HG02885 (cell line): Measurements from ENCODE around the gene NEURL1.
"Not testable (repeated sequence)": the region's sequence is repeated elsewhere in the genome, so short reads cannot be mapped to it uniquely, and the experiment has no call there.

Source experiments
- ATAC-seq: cut with Tn5 transposase; IDR thresholded peaks from one replicate; pipeline ENCODE4 v1.9.1; 2021; ENCODE audit warnings: mild to moderate bottlenecking; ENCODE audit not compliant: unreplicated experiment, poor library complexity

NEURL1 gene

DNA sequence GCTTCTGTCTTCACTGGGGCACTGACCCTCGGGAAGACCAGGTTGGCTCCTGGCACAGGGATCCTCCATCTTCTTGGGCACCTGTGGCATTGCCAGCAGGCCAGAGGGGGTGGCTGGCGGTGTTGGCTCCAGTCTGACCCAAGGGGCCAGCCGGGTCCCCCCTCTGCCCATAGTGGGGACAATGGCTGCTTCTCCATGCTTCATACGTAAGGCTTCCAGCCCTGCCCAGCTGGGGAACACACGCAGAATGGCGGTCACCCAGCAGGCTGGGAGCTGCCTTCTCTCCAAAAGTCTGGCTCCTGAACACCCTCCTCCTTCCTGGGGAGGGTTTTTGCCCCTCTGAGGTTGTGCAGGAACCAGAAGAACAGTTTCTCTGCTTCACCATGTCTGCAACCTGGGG is 106.8 kb downstream of the NEURL1 start:
- no peak for ATAC-seq

DNA sequence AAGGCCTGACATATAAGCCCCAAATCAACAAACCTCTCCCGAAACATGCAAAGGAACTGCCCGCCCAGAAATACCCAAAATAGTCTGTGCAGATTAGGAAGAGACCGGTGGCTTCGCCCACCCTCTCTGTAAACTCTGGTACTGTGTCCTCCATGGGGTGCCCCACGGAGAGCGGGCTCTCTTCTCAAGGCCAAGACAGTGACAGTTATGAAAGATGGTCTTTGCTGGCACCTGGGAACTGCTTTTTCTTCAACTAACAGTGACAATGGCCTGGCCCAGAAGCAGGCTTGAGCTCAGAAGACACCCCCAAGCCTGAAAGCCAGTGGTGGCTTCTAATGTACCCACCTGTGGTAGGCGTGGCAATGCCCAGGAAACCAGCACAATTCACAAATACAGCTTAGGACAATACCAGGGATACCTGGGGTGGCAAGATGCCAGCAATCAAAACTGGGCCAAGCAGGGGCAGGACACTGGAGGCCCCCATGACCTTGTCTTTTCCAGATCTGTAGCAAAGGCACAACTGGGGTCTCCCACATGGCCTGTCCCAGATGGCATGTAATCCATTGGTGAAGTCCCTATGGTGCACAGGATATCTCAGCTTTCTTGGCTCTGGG is 107.6 kb downstream of the NEURL1 start:
- no peak for ATAC-seq

DNA sequence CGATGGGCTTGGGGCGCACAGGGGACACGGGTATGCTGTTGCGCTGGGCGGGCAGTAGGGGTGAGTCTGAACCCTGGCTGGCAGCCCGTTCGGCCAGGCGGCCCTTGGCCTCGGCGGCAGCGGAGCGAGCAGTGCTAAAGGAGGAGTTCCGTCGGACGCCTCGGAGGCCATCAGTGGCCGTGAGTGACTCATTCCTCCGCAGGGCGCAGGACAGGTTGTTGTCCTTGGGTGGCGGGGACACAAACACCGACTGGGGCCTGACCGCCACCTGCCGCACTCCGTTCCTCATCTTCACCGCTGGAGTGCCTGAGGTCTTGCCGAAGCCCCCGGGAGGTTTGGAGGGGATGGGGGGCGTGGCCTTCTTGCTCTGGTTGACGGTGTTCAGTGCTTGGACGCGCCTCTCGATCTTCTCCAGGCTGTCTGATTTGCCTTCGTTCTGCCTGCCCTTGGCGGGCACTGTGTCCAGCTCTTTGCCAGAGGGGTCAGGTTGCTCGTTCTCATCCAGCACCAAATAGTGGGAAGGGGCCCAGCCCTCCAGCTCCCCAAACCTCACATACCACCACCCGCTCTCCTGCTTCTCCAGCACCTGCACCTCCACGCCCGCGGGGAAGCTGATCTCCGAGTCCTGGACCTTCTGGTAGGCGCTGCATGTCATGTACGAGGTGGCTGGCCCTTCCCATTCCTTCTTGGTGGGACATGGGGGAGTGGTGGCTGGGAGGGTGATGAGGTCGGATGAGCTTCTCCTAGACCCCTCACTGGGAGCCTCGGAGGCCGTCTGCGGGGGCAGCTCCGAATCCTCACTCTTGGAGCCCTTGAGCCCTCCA is 108.7 kb downstream of the NEURL1 start:
- ATAC-seq, result no peak

DNA sequence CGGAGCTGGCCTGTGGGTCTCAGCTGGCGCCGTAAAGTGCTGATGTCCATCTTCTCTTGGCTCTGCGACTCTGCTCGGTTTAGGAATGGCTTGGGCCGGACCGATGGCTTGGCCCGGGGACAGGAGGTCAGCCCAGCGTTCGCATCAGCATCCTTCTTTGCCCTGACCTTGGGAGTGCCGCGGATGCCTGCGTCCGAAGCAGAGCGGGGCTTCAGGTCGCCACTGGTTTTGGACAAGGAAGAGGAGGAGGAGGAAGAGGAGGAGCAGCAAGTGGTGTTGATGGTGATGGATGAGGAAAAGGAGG is 109.3 kb downstream of the NEURL1 start:
- ATAC-seq, result no peak

DNA sequence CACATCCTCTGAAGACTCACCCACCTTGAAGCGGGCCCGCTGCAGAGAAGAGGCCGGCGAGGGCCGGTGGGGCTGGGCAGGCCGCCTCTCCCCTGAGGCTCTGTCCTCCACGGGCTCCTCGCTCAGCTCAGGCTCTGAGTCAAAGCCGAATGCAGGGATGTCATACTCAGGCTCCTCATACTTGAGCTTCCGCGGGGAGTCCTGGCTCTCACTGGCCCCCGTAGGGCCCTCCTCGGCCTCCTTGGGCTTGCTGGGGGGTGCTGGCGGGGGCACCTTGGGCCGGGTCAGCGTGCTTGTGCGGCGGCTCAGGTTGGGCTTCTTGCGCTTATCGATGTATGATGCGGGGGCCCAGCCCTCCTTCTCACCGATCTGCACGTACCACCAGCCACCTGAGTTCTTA is 109.9 kb downstream of the NEURL1 start:
- ATAC-seq, result no peak

DNA sequence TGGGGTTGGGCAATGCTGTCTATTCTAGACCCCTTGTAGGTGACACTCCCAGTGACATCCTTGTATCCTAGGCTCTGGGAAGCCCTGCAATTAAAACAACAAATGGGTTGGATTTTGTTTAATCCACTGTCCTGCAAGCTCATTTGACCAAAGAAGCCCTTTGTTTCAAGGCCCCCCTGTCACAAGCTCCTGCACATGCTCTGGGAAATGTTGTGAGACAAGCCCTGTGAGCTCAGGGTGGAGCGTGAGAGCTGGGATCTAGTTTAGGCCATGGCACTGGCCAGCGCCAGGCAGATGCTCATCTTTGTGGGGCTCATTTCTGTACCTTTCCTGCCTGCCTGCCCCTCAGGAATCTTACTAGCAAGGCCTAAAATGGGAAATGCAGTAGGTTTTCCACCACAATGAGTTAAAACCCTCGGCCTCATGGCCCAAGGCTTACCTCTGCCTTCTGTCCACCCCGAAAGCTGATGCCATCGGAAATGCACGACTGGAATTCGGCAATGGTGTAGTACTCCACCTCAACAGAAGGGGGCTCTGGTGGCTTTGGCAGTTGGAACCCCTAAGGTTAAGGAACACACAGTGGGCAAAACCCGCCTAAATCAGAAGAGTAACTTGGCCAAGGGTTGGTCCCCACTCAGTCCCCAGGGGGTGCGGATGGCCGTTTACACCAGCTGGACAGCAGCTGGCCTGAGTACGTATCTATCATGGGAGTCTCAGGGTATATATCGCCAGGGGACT is 112.0 kb downstream of the NEURL1 start:
- ATAC-seq, result no peak

DNA sequence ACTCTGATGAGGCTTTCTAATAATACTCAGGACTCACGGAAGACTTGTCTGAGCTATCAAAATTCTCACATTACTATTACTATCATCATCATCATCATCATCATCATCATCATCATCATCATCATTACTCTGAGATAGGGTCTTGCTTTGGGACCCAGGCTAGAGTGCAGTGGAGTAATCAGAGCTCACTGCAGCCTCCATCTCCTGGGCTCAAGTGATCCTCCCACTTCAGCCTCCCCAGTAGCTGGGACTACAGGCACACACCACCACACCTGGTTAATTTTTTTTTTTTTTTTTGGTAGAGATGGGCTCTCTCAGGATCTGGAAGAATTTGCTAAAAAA is 112.6 kb downstream of the NEURL1 start:
- ATAC-seq, result not testable (repeated sequence)

DNA sequence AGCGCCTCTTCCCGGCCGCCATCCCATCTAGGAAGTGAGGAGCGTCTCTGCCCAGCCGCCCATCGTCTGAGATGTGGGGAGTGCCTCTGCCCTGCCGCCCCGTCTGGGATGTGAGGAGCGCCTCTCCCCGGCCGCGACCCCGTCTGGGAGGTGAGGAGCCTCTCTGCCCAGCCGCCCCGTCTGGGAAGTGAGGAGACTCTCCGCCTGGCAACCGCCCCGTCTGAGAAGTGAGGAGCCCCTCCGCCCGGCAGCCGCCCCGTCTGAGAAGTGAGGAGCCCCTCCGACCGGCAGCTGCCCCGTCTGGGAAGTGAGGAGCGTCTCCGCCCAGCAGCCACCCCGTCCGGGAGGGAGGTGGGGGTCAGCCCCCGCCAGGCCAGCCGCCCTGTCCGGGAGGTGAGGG is 113.5 kb downstream of the NEURL1 start:
- ATAC-seq, result not testable (repeated sequence)

DNA sequence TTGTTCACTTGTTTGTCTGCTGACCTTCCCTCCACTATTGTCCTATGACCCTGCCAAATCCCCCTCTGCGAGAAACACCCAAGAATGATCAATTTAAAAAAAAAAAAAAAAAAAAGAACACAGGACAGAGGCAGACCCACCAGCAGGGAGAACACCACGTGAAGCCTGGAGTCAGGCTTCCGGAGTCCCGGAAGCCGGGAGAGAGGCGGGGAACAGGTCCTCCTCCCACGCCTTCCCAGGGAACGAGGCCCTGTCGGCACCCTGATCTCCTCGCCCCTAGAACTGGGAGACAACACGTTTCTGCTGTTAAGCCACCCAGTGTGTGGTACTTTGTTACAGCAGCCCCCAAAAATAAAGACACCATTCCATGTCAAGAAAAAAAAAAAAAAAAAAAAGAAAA is 114.6 kb downstream of the NEURL1 start:
- not testable (repeated sequence) for ATAC-seq

DNA sequence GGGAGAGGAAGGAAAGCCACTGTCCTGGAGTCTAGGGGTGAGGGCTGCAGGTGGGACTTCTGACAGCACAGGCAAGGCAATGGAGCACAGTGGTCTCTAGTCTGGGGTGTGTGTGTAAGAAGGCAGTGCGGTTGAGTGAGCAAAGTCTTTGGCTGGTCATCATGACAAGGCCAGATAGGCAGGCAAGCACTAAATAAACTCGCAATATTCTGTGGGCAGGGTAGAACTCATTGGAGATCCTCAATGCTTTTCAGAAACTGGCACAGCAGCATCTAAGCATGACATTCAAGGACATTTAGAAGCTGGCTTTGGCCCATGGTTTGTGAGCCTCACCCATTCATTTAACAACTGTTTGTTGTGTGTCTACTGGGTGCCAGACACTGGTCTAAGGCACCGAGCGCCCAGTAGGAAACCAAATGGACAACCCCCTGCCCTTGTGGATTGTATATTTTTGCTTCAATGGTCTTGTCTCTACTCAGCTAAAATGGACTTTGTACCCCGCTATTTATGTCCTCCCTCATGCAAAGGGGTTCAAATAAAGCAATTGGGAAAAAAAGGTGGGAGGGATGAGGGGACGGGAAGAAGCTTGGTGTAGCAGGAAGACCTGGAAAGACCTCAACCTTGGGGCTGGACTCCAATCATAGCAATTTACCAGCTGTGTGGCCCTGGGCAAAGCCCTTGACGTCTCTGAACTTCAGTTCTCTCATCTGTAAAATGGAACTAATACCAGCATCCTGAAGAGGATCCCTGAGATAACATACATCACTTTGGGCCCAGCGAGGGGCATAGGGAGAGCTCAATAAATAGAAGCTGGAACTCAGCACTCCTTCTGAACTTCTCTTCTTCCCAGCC is 116.0 kb downstream of the NEURL1 start:
- no peak for ATAC-seq

DNA sequence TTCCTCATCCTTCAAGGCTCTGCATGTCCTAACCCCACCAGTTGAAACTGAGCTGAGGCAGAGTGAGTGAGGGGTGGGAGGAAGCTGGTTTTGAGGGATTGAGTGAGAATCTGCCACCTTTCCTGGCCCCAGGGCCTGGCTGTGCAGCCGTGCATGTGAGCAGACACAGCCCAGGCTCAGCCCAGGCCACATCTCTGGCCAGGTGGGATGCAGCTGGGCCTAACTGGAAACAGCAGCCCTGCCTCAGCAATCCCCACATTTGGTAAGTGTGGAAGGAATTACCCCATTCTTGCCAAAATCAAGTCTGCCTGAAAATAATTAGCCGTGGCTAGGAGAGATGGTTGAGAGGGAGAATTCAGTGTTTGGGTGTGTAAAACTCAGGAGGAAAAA is 116.6 kb downstream of the NEURL1 start:
- ATAC-seq, result no peak

DNA sequence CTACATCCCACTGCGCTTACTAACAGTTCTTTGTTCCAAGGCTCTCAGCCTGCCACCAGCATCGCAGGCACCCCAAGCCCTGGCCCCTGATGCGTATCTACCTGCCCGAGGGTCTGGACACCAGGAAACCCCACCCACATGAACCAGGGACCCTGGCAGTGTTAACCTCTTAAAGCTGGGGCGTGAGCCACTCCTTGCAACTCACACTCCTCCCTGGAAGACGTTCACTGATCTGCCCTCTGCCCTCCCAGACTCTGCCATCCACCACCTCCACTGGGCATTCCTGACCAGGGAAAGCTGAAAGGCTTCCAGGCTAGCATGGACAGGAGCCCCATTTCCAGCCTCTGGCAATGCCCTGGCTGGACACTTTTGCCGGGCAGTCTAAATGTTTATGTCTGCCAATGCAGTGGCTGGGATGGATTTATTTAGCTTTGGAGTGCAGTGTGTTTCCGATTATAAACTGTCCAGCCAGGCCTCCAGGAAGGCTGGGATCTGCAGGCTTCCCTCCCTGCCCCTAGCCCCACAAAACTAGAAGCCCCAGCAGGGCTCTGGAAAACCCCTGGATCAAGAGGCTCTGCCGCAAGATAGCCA is 117.5 kb downstream of the NEURL1 start:
- no peak for ATAC-seq

DNA sequence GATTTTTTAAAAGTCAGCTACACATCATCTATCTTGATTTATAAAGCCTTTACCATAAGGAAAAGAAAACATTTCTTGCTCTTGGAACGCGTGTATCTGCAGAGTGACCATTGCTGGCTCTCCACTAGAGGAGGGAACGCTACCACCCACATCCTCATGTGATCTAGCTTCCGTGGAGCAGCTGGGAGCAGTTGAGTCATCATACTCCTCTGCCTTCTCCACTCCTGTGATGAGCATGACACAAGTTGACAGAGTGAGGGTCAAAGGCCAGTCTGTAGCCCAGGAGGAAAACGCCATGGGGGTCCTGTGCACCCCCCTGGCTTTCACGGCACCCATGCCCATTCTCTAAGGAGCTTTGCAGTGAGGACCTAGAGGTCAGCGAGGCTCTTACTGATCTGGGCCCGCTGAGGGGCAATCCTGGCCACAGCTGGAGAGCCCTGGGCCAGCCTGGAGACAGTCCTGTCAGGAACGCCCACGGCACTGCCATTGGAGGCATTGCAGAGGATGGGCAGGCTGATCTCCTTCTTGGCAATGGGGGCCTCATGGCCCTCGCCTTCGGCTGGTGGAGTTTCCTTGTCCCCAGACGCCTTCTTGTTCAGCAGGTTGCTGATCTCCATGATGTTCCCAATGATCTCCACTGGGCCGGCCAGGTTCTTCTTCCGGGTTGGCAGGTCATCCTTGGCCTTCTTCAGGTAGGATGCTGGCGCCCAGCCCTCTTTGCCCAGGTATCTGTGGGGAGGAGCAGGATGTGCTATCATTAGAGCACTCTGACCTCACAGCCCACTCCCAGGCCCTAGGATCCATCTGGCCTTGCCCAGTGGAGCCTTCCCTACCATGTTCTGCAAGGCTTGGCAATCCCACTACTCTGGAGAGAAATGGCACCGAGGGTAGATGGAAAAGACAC is 119.2 kb downstream of the NEURL1 start:
- no peak for ATAC-seq

DNA sequence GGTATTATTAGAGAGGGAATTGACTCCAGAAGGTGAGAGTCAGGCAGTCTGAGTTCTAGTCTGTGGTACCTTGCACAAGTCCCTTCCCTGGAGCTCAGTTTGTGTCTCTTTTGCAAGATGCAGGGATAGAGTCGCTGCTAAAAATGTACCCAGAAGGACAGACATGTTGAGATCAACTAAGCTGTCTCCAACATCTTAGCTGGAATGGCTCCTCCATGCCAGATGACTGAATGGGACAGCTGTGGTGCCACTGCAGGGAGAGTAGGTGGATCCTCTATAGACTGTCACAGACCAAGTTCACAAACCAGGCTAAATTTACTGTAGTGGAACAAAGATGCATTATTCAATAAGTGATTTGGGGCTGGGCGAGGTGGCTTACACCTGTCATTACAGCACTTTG is 120.1 kb downstream of the NEURL1 start:
- ATAC-seq, result no peak

DNA sequence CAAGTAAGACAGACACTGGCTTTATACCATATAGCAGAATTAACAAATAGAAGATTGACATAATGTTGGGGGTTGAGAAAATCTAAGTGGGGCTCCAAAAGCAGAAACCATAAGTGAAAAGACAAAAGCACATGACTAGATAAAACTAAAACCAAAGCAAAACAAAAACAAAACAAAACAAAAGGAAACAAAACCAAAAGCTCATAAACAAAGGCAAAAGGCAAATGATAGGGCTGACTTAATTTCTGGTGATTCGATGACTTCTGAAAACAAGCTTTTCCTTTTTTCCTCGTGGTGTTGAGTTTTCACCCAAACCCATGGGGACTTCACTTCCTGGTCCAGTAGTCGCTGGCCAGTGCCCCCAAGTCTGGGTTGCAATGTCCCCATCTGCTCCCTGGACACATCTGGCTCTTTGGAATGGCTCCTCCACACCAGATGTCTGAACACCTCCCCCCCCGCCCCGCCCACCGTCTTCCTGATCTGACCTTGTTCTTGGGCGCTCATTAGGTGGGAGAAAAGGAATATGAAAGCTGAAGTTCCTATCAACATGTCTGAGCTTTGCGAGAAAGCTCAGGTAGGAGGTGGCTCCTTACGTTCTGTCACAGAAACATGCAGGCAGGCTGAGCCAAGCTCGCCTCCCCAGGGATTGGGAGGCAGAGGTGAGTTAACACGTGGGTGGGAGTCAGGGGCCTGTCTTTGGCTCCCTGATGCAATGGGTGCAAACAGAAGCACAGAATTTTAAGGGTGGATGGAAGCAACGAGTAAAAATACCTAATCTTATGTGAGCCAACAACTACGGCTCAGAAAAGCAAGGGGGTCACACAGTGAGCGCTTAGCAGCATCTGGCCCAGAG is 121.0 kb downstream of the NEURL1 start:
- no peak for ATAC-seq

DNA sequence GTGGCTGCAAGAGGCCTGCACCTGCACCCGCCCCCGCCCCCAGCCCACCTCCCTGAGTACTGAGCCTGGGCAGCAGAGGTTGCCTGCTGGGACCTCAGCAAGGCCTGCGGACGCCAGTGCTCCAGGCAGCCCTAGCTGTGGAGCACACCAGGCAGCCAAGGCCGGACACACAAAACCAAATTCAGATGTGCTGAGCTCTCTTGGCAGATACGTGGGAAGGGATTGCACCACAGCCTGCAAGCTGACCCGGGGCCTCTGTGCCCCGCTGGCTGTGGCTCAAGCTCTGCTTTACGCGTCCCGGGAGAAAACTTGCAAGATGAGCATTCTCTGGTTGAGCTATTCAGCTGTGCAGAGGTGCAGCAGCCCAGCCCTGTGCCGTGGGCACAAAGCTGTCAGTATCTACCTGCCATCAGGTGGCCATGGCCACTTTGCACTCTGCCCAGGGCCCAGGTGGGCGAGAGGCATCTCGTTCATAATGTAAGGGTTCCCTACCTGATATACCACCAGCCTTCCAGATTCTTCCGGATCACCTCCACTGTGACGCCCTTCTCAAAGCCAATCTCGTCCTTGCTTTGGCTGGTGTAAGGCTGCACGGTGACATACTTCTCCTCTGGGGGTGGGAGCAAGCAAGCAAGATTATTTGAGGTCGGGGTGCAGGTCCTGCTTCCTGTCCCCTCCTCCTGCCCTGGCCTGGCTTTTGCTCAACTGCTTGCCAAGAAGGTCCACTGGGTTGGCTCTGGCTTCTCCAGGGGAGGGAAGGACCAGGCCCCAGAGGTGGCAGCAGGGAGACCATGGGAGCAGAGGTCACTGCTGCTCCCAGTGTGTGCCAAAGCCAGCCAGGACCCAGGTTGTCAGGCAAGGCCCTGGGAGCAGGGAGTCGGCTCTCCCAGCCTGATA is 123.4 kb downstream of the NEURL1 start:
- no peak for ATAC-seq

DNA sequence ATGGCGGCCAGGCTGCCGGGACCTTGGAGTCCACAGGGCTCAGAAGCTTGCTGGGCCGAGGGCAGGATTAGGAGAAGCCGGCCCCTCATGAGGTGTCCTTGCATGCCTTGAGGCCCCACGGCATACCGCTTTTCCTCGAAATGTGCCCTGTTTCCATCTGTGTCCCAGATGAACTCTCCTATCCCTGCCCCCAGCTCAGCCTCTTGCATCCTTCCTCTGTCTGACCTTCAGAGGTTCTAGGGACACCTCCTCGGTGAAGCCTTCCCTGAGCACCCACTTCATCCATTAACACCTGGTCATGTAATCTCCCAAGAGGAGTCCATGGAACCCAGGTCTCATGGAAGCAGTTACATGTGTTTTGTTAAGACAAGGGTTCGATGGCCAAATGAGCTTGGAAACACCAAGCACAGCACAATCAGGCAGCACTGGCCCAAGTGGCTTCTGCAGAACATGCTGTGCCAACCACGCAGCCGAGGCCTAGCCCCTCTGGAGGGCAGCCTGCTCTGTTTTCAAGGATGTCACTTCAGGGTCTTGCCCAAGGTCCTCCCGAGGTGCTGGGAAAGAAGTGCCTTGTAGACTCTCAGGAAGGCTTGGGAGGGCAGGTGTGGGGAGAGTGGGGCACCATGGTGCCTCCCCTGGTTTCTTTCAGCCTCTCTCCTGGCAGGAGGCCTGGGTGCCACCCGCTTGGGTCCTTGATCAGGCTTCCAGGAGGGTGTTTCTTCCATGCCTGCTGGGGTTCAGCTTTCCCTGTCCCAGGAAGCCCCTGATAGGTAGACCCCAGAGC is 124.3 kb downstream of the NEURL1 start:
- no peak for ATAC-seq
